Measurements from ENCODE around the gene GRID2IP. TPM values are rescaled to one million over a fixed set of nuclear protein-coding genes. Genes with fewer than 3 reads are reported as not detected.

The GRID2IP gene
- total and polyA plus RNA-seq, 10 of the 15 experiments (the other 5 are each of a cell fraction or from before 2014, with no cell fraction given) = not detected

GRCh38 chr7:6533893-6534495 is 17.3 kb downstream of the GRID2IP start:
- BruUV-seq (replicated peaks) = no TSS peak
- ATAC-seq (peak; percentile 8; the same call in 2 of the 3 replicates), FAIRE-seq (peak; percentile 59), DNase-seq (ENCODE audit: low read depth, low spot score) (peak; percentile 7)
- TF ChIP-seq EZH2 (IDR thresholded peaks at IDR 0.05; ENCODE audit: borderline replicate concordance, control insufficient read depth, low read depth, low read length) = no peak
- no peak for TF ChIP-seq SMAD1 (IDR thresholded peaks at IDR 0.05; ENCODE audit: low read depth, partially characterized antibody)
- TF ChIP-seq ZNF622 (IDR thresholded peaks at IDR 0.05) = no peak
- no peak for TF ChIP-seq ATF3 (IDR thresholded peaks at IDR 0.05; ENCODE audit: borderline replicate concordance, extremely low read depth, low read depth, low read length)
- no peak for TF ChIP-seq ZNF24 (IDR thresholded peaks at IDR 0.05)
- no peak for TF ChIP-seq TBL1XR1 (IDR thresholded peaks at IDR 0.05; ENCODE audit: low read depth, low read length)
- no peak for TF ChIP-seq E2F8 (IDR thresholded peaks at IDR 0.05; ENCODE audit: low read depth, partially characterized antibody)
- no peak for TF ChIP-seq PBX3 (IDR thresholded peaks at IDR 0.05; ENCODE audit: insufficient replicate concordance, low read depth, low read length)
- TF ChIP-seq NRF1 (conservative IDR thresholded peaks at IDR 0.05; ENCODE audit: low read depth, low read length) = no peak
- no peak for TF ChIP-seq IKZF1 (conservative IDR thresholded peaks at IDR 0.05)
- TF ChIP-seq KDM1A (IDR thresholded peaks at IDR 0.05; ENCODE audit: borderline replicate concordance) = no peak
- TF ChIP-seq MTA2 (IDR thresholded peaks at IDR 0.05; ENCODE audit: low read depth) = no peak
- no peak for TF ChIP-seq ZNF592 (IDR thresholded peaks at IDR 0.05)
- TF ChIP-seq MEF2A (IDR thresholded peaks at IDR 0.05; ENCODE audit: insufficient read depth, low read depth, low read length) = no peak
- TF ChIP-seq ATF7 (IDR thresholded peaks at IDR 0.05; ENCODE audit: low read depth) = no peak
- Histone ChIP-seq H3K36me3 (ENCODE audit: control insufficient read depth in 2 of 2, insufficient read depth in 2 of 2, low read length in 1 of 2) (no peaks in the 10 kb centered on the region), H3K4me1 (ENCODE audit: control insufficient read depth, insufficient read depth, low read length) (peaks cover 4% of the 10 kb centered on the region), H4K20me1 (ENCODE audit: control insufficient read depth, insufficient read depth) (no peaks in the 10 kb centered on the region), H3K9me3 (replicated peaks; ENCODE audit: control insufficient read depth, insufficient read depth, low read length) (no peaks in the 10 kb centered on the region), H3K4me3 (no peak overlapping the region), H3K79me2 (ENCODE audit: control insufficient read depth, insufficient read depth, low read length) (no peaks in the 10 kb centered on the region), H3K27ac (ENCODE audit: control insufficient read depth, insufficient read depth) (no peak overlapping the region), H2AFZ (ENCODE audit: control insufficient read depth, low read depth, low read length) (no peak overlapping the region; the same call in 1 of the 2 replicates), H3K9ac (ENCODE audit: control insufficient read depth, insufficient read depth, low read length) (no peak overlapping the region), H3K4me2 (ENCODE audit: control insufficient read depth, insufficient read depth) (peak overlapping the region; percentile 46), H3K27me3 (replicated peaks in 1 of 2; ENCODE audit: control insufficient read depth in 2 of 2, insufficient read depth in 2 of 2, low read length in 1 of 2) (peaks cover 2 to 3% of the 10 kb centered on the region in 2 experiments)
- ChIA-PET SMC1A (ENCODE audit: uncharacterized antibody, unreplicated experiment) (no interaction called here), RAD21 (ENCODE audit: unreplicated experiment) (no interaction called here), POLR2A (no interaction called here), CTCF (interaction anchor here (1.1 kb wide), 1 partner anchor 678 kb away, joined by 3 read pairs; no protein-coding TSS in a partner anchor)
- in situ Hi-C loops (cut with MboI) = no loop called here
- intact Hi-C loops (cut with micrococcal nuclease; ENCODE audit: unreplicated experiment) = no loop called here
- WGBS (ENCODE audit: insufficient coverage, insufficient replicate concordance, low lambda C conversion rate, missing lambda C conversion rate) = 19% methylated on average over 12 of the region's 12 CpGs

All from GM12878 (cell line).